GM21825 (cell line): ENCODE data around the gene SPEF2.

Experiments used
- ATAC-seq: cut with Tn5 transposase; IDR thresholded peaks from one replicate; pipeline ENCODE4 v1.9.1; 2021; ENCODE audit warnings: mild to moderate bottlenecking, moderate library complexity; ENCODE audit not compliant: unreplicated experiment

SPEF2 gene

DNA sequence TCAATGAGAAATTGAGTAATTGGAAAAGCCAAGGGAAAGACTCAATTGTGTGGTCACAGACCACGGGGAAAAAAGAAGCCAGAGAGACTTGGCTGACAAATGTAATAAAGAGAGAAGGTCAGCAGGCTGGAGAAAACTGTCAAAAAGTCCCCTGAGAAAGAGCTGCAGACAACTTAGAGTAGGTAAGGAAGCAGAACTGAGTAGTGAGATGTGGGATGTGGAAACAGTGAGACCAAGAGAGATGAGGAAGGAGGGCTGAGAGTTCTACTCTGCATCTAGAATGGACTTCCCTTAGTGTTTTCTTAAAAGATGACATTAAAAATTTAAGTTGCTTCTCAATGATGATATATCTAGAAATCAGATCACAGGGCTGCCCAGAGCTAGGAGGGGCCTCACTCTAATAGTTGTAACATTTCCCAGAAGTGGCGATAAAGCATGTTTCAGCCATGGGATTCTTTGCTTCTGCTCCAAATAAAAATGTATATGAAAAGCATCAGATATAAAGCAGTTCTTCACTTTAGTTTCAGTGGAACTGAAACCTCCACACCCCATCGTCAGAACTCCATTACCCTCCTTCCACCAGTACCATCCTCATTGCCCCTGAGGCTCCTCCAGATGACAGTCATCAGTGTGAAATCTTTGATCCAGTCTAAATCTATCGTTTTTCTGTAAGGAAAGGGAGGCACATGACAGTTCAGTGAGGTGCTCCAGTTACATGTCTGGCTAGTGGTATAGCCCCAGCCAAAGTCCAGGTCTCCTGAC, 80.6 kb downstream of the SPEF2 start:
- ATAC-seq, result no peak

DNA sequence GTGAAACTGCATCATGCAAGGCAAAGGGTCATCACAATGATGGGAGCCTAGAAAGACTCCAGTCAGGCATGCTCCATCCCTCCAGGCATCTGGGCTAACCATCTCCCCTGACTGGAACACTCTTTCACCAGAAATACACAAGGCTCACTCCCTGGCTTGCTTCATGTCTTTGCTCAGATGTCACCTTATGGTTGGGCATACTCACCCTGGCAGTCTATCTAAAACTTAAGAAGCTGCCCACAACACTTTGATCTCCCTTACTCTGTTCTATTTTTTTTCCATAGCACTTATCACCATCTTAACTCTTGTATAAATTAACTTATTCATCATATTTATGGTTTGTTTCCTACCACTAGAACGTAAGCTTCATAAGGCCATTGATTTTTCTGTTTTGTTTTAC, 90.0 kb downstream of the SPEF2 start:
- ATAC-seq, result no peak

DNA sequence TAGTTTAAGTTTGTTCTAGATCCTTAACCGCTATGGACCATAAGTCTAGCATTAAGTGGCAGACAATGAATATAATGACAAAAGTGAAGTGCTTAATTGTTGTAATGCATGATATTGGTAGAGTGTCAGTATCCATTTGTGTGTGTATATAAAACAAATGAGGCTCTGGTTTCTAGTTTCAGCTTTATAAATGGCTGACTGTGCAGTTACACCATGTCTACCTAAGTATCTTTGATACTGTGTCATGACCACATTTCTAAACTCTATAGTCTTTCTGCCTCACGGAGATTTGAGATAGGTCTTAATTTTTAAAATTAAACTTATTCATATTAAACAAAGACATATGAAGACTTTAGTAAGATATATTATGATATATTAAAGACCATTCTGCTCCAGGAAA, 92.0 kb downstream of the SPEF2 start:
- no peak for ATAC-seq

DNA sequence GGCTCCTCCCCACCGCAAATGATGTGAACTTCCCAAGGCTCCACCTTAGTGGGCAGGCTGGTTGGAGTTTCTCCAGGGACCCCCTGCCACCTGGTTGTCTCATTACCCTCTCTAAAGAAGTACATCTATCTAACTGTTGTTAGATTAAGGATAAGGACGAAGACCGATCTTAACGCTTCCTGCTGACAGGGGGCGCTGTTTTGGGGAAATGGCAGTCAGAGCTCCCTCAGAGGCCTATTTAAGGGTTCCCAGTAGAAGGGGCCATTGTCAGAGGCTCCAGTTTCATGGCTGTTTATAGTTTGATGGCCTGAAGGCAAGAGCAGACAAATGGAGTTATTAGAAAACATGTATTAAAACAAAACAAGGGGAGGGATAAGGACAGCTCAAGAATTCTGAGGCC, 100.1 kb downstream of the SPEF2 start:
- ATAC-seq, result no peak

DNA sequence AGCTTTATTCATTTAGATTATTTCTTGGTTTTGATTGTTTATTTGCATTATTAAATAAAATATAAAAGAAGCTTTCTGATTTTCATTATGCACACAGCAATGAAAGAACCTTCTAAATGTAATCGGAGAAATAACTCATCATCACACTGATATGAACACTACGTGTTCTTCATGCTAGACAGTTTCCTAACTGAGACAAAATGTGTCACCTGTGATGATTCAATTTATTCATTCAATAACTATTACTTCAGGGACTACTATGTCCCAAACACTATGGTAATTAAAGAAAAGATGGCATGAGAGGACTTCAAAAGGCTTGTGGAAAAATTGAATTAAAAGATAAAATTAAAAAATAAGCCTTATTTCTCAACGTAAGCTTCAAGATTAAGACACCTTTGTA, 118.1 kb downstream of the SPEF2 start:
- ATAC-seq, result no peak

DNA sequence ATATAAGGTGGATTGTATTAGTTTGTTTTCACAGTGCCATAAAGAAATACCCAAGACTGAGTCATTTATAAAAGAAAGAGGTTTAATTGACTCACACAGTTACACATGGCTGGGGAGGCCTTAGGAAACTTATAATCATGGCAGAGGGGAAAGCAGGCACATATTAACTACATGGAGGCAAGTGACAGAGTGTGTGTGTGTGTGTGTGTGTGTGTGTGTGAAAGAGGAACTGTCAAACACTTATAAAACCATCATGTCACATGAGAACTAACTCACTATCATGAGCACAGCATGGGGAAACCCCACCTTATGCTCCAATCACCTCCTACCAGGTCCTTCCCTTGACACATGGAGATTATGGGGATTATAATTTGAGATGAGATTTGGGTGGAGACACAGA, 118.6 kb downstream of the SPEF2 start:
- ATAC-seq, result no peak

DNA sequence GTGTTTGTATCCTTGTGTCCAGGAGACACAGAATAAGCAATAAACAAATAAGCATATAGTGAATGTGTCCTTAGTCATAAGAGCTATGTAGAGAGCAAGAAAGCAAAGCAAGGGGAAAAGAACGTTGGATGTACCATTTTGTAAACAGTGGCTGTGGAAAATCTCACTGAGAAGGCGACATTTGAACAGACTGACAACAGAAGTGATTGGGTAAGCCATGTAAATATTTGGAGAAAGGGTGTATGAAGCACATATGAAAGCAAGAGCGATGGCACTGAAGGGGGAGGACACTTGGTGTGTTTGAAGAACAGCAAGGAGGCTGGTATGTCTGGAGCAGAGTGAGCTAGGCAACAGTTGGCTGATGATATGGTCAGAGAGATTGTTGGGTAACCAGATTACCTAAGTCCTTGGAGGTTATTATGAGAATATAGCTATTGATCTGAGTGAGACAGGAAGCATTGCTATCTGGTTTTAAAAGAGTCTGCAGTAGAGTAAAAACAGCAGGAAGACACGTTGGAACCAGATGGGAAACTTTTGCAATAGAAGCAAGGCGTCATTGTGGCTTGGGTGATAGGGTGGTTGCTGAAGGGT, 123.6 kb downstream of the SPEF2 start:
- ATAC-seq, result no peak

DNA sequence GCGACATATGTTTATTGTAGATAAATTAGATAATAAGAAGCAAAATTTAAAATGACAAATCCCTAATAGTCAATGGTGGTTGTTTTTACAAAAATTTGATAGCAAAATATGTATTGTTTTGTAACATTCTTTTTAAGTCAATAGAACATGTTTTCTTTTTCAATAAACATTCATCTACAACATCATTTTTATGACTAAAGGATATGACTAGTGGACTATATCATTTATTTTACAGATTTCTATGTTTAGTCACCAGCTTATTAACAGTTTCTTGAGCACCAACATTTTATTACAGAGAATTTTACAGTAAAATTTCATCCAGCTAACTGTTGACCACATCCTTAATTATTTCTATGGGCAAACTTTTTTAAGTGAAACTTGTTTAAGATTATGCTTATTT, 124.3 kb downstream of the SPEF2 start:
- no peak for ATAC-seq

DNA sequence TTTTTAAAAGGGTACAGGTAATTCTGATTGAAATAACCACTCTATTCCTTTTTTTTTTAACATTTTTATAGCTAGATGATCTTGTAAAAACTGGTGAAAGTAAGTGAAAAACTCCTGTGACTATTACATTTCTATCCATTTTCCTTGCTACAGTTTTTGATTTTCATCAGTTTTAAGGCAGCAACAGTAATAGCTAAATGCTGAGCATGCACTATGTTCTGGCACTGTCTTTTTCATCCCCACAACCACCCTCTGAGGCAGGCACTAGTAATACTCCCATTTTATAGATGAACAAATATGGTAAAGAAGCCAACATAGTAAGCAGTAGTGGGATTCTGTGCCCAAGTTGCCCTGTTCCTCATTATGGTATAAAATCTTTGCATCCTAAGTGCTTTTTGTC, 126.0 kb downstream of the SPEF2 start:
- no peak for ATAC-seq

DNA sequence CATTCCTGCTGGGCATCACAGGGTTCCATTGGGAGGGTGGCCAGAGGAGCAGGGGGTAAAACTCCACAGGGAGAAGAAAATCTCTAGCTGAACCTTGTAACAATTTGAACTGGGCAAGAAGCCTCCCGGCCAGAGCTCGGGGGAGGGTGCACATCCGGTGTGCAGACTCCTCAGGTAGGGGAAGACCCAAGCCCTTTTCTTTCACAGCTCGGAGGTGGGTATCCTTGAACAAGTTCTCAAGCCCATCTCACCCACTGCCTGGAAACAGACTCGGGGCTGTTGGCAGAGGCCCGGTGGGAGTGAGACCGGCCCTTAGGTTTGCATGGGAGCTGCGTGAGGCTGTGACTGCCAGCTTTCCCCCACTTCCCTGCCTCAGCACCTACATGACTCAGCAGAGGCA, 127.5 kb downstream of the SPEF2 start:
- ATAC-seq, result no peak

DNA sequence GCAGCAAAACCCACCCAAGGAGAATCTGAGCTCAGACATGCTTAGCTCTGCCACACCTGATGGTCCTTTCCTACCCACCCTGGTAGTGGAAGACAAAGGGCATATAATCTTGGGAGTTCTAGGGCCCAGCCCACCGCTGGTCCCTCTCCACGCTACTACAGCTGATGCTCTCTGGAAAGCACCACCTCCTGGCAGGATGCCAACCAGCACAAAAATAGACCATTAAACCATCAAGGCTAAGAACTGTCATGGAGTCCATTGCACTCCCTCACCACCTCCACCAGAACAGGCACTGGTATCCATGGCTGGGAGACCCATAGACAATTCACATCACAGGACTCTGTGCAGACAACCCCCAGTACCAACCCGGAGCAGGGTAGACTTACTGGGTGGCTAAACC, 128.0 kb downstream of the SPEF2 start:
- ATAC-seq, result no peak

DNA sequence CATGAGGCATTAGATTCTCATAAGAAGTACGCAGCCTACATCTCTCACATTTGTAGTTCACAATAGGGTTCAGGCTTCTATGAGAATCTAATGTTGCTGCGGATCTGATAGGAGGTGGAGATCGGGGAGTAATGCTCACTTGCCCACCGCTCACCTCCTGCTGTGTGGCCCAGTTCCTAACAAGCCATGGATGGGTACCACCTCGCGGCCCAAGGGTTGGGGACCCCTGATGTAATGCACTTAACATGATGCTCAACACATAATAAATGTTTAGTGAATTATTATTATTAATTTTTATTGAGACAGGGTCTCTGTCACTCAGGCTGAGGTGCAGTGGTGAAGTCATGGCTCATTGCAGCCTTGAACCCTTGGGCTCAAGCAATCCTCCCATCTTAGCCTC, 134.3 kb downstream of the SPEF2 start:
- no peak for ATAC-seq

DNA sequence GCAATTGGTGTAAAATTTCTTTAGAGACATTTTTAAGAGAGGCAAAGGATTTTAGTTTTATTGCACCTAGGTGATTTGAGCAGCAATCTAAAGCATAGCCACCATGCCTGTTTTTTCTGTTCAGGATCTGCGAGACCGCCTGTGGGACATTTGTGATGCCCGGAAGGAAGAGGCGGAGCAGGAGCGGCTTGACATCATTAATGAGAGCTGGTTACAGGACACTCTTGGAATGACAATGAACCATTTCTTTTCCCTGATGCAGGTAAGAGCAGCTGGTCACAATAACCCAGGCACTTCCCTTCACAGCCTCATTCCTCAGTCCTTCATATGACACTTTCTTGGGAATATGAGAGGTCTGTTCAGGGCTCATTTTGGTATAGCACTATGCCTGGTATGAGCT, 135.8 kb downstream of the SPEF2 start:
- ATAC-seq, result no peak

DNA sequence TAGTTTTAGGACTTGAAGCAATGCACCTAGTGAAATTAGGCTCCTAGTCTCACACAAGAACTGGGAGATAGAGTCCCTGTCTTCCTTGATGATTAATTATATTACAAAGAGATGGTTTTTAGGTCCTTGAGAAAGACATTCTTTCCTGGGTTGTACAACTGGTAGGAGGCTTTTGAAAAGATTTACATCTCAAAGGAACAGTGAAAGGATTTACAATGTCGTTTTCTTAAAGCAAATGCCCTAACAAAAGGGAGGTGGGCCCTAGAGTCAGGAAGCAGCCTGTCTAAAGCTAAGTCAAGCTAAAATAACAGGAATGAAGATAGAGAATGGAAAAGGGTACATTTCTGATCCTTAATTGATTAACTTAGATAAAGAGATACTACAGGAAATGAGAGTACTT, 136.8 kb downstream of the SPEF2 start:
- no peak for ATAC-seq

DNA sequence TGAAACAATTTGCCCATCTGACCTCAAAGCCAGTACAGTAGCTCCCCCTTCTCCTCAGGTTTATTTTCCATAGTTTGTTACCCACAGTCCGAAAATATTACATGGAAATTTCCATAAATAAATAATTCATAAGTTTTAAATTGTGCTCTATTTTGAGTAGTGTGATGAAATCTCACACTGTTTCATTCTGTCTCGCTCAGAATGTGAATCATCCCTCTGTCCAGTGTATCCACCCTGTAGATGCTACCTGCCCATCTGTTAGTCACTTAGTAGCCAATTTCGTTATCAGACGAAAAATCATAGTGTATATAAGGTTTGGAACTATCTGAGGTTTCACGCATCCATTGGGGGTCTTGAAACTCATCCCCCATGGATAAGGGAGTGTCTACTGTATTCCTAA, 138.3 kb downstream of the SPEF2 start:
- no peak for ATAC-seq

DNA sequence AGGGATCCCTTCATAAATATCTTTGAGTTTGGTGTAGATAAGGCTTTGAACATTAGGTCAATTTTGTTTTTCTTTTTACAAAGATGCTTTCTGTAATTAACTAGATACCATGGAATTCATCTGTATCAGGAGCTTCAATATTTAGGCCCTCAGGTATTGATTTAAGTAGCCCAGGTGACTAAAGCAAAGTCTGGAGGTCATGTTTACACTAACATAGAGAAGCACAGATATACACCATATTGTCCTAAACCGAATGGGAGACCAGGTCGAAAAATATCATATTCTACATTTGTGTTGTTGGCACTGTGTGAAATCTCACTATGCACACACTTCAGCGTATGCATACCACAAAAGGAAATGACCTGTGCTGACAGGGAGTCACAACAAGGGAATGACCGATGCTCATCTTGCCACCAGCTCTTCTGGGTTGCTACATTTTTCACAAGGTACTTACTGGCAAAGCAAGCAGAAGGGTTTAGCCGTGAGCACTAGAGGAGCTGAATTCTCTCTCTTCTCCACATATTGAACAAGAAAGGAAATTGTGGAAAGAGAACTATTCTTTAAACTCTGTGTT, 140.6 kb downstream of the SPEF2 start:
- ATAC-seq, result no peak

DNA sequence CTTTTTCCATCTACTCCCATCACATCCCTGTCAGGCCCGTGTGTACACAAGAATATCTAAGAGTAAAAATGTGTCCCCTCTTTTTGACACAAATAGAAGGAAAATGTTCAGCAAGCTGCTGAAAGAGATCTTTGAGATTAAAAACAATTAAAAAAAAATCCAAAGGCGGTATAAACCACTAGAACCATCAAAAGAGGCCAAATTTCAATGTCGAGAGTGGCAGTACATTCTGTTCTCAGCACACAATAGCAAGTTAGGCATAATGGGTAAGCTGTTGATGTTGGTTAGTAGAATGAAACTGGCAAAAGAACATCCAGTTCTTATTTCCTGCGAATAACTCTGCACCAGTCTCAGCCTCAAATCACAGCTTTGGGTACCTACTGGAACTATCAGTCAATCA, 143.9 kb downstream of the SPEF2 start:
- no peak for ATAC-seq

DNA sequence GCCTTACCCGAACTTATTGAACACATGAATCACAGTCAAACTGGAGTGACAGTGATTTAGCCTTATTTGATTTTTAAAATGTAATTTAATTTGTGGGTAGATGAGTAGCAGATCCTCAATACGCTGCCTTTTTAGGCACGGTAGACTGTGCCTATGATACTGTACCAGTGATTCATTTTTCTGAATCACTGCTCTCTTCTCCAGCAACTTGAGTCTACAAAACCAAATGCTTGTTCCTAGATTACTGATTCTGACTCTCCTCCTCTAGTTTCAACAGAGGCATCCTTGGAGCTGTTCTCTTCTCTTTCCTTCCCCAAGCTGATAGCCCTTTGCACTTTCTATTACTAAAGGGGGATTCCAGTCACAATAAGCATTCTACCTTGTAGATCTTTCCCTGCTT, 144.7 kb downstream of the SPEF2 start:
- no peak for ATAC-seq

DNA sequence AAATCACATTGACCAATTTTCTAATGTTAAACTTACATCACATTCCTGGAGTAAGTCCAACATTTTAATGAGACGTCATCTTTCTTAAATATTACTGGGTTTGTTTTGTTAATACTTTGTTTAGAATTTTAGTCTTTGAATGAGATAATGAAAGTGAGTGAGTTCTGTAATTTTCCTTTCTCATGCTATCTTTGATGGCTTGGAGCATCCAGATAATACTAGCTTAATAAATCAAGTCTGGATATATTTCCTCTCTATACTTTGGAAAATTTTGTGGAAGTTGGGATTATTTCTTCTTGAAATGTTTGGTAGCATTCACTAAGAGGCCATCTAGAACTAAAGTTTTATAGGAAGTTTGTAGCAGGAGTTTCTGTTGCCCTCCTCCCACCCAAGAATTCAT, 148.3 kb downstream of the SPEF2 start:
- no peak for ATAC-seq

DNA sequence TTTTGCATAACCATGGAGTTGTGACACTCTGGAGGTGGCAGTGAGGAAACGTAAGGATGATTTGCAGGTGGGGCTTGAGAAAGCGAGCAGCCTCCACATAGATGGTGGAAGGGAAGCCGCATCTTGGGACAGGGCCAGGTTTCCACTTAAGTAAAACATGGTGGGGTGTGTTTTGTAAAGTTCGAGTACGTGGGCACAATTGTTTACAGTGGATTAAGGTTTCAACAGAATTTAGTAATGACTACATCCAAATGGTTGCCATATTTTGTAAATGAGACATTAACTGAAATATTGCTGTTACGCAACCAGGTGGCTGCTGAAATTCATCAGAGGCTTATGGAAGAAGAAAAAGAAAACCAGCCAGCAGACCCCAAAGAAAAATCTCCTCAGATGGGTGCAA, 153.6 kb downstream of the SPEF2 start:
- no peak for ATAC-seq

DNA sequence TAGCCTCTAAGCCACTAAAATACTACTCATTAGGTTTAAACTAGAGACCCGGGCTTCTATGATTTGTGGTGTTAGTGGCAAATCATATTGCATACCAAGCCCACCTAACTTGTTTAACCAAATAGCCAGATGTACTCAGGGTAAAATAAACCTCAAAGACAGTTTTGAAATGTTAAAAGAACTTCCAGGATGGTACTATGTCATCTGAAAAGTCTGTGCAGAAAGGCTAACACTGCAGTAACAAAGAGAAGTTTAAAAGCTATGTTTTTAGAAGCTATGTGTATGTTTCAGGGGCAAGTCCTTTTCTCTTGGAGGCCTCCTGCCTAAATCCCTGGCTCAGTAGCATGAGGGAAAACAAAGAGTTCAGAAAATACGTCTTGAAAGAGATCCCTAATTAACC, 154.2 kb downstream of the SPEF2 start:
- no peak for ATAC-seq

DNA sequence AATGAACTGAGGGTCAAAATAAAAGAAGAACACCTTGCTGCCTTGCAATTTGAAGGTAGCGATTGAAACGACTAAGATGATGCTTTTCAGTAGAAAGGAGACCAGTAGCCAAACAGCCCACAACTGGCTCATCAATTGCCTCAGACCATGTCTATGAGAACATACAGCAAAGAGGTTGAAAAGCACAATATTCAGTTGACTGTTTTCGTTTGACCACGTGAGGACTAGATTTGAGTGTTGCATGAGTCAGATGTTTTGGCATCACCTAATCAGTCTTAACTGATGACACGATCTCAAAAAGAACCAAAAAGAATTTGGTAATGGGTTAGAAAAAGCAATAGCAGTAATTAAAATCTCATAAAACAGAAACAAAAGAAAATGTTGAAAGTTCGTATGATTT, 156.3 kb downstream of the SPEF2 start:
- ATAC-seq, result no peak

DNA sequence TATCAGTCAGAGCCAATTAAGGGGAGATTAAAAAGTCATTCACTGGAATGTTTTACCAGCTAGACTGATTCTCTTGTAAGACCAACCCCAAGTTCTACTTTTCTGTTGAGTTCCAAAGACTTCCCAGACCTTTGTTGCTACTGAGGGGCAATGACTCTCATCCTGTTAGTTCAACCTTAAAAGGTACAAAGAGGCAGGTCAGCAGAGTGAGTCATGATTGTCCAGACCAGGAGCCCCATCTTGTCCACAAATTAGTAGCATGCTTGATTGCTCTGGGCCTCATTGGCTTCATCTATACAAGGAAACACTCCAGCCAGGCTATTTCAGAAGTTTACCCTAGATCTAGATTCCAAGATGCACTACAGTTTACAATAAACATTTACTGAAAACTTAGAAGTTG, 159.1 kb downstream of the SPEF2 start:
- no peak for ATAC-seq
